Psoas muscle (tissue), 8 donors: ENCODE measurements around the gene CBFA2T2. TPM values are rescaled to one million over a fixed set of nuclear protein-coding genes. Genes with fewer than 3 reads are reported as not detected.

Experiments used
- ATAC-seq, 4 donors: fragments of 200-7000 bp; cut with Tn5 transposase; one replicate each; pipeline ENCODE4 v1.9.1; 2020; ENCODE audit warnings: moderate library complexity in 3 of 4, mild to moderate bottlenecking in 2 of 4
- DNase-seq, 2 donors: peaks; one replicate each; pipeline ENCODE4 v3.0.0-alpha.2; 2020
- H3K27ac ChIP-seq: fragments of 200-600 bp; one replicate; pipeline ENCODE4 v1.8.0; 2022
- H3K27me3 ChIP-seq, 3 donors: fragments of 200-600 bp in 1 of 3; one replicate each; pipeline versions ENCODE4 v1.6.1 to v1.8.0; 2013 to 2022; ENCODE audit warnings: low read length in 2 of 3, mild to moderate bottlenecking in 2 of 3, moderate library complexity in 1 of 3; ENCODE audit not compliant: insufficient read depth in 3 of 3
- H3K36me3 ChIP-seq, 2 donors: fragments of 200-600 bp in 1 of 2; one replicate each; pipeline versions ENCODE4 v1.6.1 to v1.8.0; 2013 to 2022; ENCODE audit warnings: low read depth in 1 of 2, mild to moderate bottlenecking in 1 of 2, moderate library complexity in 1 of 2; ENCODE audit not compliant: insufficient read depth in 1 of 2
- H3K4me1 ChIP-seq: fragments of 200-600 bp; one replicate; pipeline ENCODE4 v1.8.0; 2022
- H3K4me3 ChIP-seq: fragments of 200-600 bp; one replicate; pipeline ENCODE4 v1.8.0; 2022; ENCODE audit warnings: mild to moderate bottlenecking
- H3K9me3 ChIP-seq: fragments of 200-600 bp; one replicate; pipeline ENCODE4 v1.8.0; 2022
- WGBS, 3 donors: extraction: QIAGEN DNeasy Blood & Tissue Kit; methylation state at CpG; one replicate each; pipeline versions ENCODE4 v1.1.6 to v1.1.7; 2013; 5-methylcytosine and 5-hydroxymethylcytosine counted together
- intact Hi-C, 2 donors: fragments of 100-400 bp; cut with DNase I; formaldehyde crosslinking; loops; one replicate each; pipeline versions ENCODE4 v1.11.0 to v1.14.2; 2022
- polyA plus RNA-seq, 3 donors: library from polyadenylated mRNA; stranded (reverse); fragments of 200-250 nt; gene quantifications; one replicate each; pipeline ENCODE4 v1.2.3, GENCODE V29; 2013
- total RNA-seq, 4 donors: library from RNA; stranded (reverse); fragmentation: NEBNext Ultra II Directional in 2 of 4; extraction: Animal tissue kit (Norgen Biotek cat#: 25700) in 2 of 4; gene quantifications; one replicate each; pipeline versions ENCODE4 v1.2.1 to v1.2.4, GENCODE V29; 2021 to 2023
- TF ChIP-seq, protein P1 (sequence below): fragments of 200-600 bp; IDR thresholded peaks from one replicate; pipeline ENCODE4 v1.8.0; 2022; ENCODE audit warnings: antibody characterized with exemption
- donor health status: healthy with polysubstance abuse.
- donor health status: DM: no; HTN: no; CAD: no; lungs with moderate emphysema.
- donor health status: Bipolar disorder and iron deficiency.
- donor health status: healthy.
- donor health status: DM: yes; HTN: yes; CAD: no.
- donor health status: DM: no; HTN: no; CAD: no.
- donor health status: DM: no; HTN: no; CAD: no.
- donor health status: DM: yes; HTN: yes; CAD: no.

The CBFA2T2 gene
- total and polyA plus RNA-seq, 7 donors, result 3.8 to 9.3 (median 7.0) TPM

DNA sequence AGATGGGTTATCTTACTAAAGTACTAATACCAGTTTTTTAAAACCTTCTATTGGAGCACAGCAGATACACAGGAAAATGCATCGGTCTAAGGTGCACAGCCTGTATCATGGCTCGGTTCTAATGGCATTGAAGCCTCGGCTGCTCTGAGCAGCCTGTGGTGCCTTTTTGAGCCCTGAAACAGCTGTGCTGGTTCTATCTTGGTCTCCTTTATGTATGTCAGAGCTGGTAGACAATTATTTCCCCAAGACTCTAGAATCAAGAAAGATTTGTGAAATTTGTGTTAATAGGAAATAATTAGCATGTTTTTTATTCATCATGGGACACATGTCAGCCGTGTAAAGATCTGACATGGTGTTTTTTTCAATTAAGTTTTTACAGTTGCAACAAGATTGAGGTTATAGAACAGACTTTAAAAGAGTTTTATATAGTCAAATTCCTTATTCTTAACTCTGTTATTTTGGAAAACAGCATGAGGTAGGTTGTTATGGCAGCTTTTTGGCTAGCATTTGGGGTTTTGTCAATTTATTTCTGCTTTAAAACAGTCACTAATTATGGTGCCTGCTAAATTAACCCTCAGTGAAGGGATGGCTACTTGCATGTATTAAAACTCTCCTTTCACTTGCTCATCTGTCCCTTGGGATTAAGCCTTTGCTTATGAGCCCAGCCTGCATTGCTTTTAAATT is 132.0 kb downstream of the CBFA2T2 start:
- DNase-seq, result no peak
- ATAC-seq, result no peak
- no peak overlapping the region for H3K4me3 ChIP-seq
- H3K36me3 ChIP-seq, result peaks cover 0 to 46% of the 10 kb centered on the region in 2 donors
- intact Hi-C loops, result no loop called here
- H3K27me3 ChIP-seq, result no peaks in the 10 kb centered on the region
- H3K9me3 ChIP-seq, result no peaks in the 10 kb centered on the region
- H3K27ac ChIP-seq, result no peak overlapping the region
- H3K4me1 ChIP-seq, result no peaks in the 10 kb centered on the region
- WGBS, 3 donors, result 69 to 82% (median 70%) methylated on average over 4 of the region's 4 CpGs
- TF ChIP-seq, protein P1, sequence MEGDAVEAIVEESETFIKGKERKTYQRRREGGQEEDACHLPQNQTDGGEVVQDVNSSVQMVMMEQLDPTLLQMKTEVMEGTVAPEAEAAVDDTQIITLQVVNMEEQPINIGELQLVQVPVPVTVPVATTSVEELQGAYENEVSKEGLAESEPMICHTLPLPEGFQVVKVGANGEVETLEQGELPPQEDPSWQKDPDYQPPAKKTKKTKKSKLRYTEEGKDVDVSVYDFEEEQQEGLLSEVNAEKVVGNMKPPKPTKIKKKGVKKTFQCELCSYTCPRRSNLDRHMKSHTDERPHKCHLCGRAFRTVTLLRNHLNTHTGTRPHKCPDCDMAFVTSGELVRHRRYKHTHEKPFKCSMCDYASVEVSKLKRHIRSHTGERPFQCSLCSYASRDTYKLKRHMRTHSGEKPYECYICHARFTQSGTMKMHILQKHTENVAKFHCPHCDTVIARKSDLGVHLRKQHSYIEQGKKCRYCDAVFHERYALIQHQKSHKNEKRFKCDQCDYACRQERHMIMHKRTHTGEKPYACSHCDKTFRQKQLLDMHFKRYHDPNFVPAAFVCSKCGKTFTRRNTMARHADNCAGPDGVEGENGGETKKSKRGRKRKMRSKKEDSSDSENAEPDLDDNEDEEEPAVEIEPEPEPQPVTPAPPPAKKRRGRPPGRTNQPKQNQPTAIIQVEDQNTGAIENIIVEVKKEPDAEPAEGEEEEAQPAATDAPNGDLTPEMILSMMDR, result no peak

DNA sequence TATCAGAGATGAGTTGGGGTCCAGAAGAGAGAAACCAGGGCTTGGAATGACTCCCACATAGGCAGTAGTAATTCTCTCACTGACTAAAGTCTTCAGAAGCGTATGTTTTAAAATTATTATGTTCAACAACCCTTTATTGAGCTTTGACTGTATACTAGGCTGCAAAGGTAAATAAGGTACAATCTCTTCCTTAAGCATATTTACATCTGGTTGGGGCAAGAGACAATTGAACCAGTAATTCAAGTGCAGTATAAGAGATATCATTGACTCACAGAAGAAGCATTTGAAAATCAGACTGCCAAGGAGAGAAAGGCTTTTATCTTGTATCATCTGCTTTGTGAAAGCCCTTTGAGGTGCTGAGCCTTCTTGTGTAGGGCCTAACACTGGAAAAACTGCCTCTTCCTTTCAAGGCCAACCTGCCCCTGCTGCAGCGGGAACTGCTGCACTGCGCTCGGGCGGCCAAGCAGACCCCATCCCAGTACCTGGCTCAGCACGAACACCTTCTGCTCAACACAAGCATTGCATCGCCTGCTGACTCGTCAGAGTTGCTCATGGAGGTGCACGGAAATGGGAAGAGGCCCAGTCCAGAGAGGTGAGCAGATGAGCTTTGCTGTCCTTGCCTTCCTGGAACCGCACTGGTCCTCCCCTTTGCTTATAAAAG is 132.9 kb downstream of the CBFA2T2 start:
- H3K4me3 ChIP-seq, result no peak overlapping the region
- no peaks in the 10 kb centered on the region for H3K4me1 ChIP-seq
- H3K36me3 ChIP-seq, result peaks cover 2 to 54% of the 10 kb centered on the region in 2 donors
- no peaks in the 10 kb centered on the region for H3K9me3 ChIP-seq
- 96 to 97% (median 97%) methylated on average over 10 of the region's 10 CpGs for WGBS, 3 donors
- TF ChIP-seq, protein P1, result no peak
- no peak overlapping the region for H3K27ac ChIP-seq
- ATAC-seq (no peak), DNase-seq (no peak)
- intact Hi-C loops, result no loop called here
- no peaks in the 10 kb centered on the region for H3K27me3 ChIP-seq

DNA sequence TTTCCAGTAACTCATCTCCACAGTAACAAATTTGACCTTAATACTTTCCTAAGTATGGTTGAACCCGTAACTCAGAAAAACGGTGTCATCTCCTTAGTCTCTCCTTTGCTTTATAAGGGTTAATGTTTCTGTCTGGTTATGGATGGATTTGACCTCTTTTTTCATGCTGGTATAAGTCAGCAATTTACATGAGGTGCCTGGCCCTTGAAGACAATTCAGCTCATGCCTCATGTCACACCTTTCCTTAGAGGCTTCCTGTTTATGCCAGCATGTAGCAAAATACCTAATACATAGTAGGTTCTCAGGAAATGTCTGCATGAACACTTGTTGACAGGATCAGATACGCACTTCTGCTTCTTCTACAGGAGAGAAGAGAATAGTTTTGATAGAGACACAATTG is 134.5 kb downstream of the CBFA2T2 start:
- no peak overlapping the region for H3K4me3 ChIP-seq
- no peaks in the 10 kb centered on the region for H3K4me1 ChIP-seq
- intact Hi-C loops, result no loop called here
- no peaks in the 10 kb centered on the region for H3K9me3 ChIP-seq
- no peak overlapping the region for H3K27ac ChIP-seq
- H3K27me3 ChIP-seq, result no peaks in the 10 kb centered on the region
- no peak for ATAC-seq
- no peak for DNase-seq
- H3K36me3 ChIP-seq, result peaks cover 2 to 65% of the 10 kb centered on the region in 2 donors
- TF ChIP-seq, protein P1, result no peak
- WGBS, 3 donors, result 87 to 97% (median 87%) methylated on average over 3 of the region's 3 CpGs

DNA sequence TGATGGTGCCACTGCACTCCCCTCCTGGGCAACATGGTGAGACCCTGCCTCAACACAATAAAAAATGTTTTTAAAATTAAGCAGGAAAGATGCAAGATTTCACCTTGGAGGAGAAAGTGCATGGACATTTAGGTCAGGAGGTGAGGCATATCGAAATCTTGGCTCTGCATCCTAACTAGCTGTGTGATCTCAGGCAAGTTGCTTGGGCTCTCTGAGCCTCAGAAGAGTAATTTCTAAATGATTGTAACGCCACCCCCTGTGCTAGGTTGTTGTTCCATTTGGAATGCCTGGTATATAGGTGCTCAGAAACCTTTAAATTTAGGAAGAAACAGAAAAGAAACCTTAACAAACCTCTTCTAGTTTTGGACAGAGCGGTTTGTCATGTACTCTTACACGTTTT is 136.3 kb downstream of the CBFA2T2 start:
- ATAC-seq (no peak), DNase-seq (no peak)
- H3K27me3 ChIP-seq, result no peaks in the 10 kb centered on the region
- no peaks in the 10 kb centered on the region for H3K9me3 ChIP-seq
- H3K36me3 ChIP-seq, result peaks cover 2 to 82% of the 10 kb centered on the region in 2 donors
- intact Hi-C loops, result no loop called here
- TF ChIP-seq, protein P1, result no peak
- H3K4me3 ChIP-seq, result no peak overlapping the region
- WGBS, 3 donors, result 96 to 98% (median 96%) methylated on average over 4 of the region's 4 CpGs
- no peaks in the 10 kb centered on the region for H3K4me1 ChIP-seq
- H3K27ac ChIP-seq, result no peak overlapping the region
